A549 (cell line): ENCODE results near the gene THADA.

Source experiments
- CBX8 ChIP-seq: fragments of 200-600 bp; sonication (generic); IDR thresholded peaks from 2 replicates; pipeline ENCODE4 v1.6.1; 2016
- EP300 ChIP-seq, 2 experiments: fragments of >200 bp; sonication (Bioruptor Twin); formaldehyde crosslinking; IDR thresholded peaks; 2 replicates in 1 of 2; 3 replicates in 1 of 2; pipeline ENCODE4 v1.6.1; 2016 to 2017
- POLR2A ChIP-seq: IDR thresholded peaks from 2 replicates; pipeline ENCODE4 v1.6.1; 2012; ENCODE audit warnings: mild to moderate bottlenecking, low read length
- TP53 ChIP-seq: fragments of 250-450 bp; sonication (Bioruptor Pico); IDR thresholded peaks from 2 replicates; pipeline ENCODE4 v1.5.0; 2021; ENCODE audit warnings: mild to moderate bottlenecking, moderate library complexity
- TF ChIP-seq, protein P1 (sequence below): fragments of >200 bp; sonication (Bioruptor Twin); formaldehyde crosslinking; IDR thresholded peaks from 3 replicates; pipeline ENCODE4 v1.5.1; 2016

DNA sequence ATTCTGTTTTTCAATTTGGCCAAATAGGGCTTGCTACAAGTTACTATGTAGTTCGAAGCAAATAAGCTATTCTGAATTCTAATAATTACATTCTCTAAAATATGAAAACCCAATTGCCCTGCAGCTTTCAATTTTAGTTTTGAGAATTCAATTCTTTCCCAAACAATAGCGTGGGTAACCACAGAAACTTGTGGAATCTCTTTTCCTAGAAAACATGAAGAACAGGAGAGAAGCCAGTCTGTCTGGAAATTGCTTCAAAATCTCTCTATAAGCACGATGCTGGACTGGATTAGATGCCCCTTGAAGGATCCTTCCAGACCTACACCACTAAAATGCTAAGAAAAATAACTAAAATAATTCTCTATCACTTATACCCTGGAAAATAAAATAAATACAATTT, 115.0 kb downstream of the THADA start:
- TF ChIP-seq, protein P1, sequence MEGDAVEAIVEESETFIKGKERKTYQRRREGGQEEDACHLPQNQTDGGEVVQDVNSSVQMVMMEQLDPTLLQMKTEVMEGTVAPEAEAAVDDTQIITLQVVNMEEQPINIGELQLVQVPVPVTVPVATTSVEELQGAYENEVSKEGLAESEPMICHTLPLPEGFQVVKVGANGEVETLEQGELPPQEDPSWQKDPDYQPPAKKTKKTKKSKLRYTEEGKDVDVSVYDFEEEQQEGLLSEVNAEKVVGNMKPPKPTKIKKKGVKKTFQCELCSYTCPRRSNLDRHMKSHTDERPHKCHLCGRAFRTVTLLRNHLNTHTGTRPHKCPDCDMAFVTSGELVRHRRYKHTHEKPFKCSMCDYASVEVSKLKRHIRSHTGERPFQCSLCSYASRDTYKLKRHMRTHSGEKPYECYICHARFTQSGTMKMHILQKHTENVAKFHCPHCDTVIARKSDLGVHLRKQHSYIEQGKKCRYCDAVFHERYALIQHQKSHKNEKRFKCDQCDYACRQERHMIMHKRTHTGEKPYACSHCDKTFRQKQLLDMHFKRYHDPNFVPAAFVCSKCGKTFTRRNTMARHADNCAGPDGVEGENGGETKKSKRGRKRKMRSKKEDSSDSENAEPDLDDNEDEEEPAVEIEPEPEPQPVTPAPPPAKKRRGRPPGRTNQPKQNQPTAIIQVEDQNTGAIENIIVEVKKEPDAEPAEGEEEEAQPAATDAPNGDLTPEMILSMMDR, result no peak
- TF ChIP-seq TP53 (CRISPR knock-in tag) (no peak), POLR2A (no peak), EP300 (IDR thresholded peaks at IDR 0.05) (no peak), CBX8 (no peak)
